ENCODE measurements around the gene MBNL2. TPM values are rescaled to one million over a fixed set of nuclear protein-coding genes. Genes with fewer than 3 reads are reported as not detected.

MBNL2 gene
- total and polyA plus RNA-seq, 2 experiments from 2014 or later, result 46.7 to 79.5 TPM

GRCh38 chr13:97238883-97239282, 16.8 kb downstream of the MBNL2 start:
- Histone ChIP-seq H3K79me2 (ENCODE audit: insufficient read depth) (peaks cover 100% of the 10 kb centered on the region), H3K4me2 (ENCODE audit: unreplicated experiment) (no peak overlapping the region), H3K36me3 (ENCODE audit: low read depth) (no peaks in the 10 kb centered on the region), H4K20me1 (ENCODE audit: insufficient read depth) (peaks cover 11% of the 10 kb centered on the region; the same call in 1 of the 2 replicates), H2AFZ (no peak overlapping the region), H3K4me3 (no peak overlapping the region), H3K4me1 (ENCODE audit: insufficient read depth) (peaks cover 25% of the 10 kb centered on the region), H3F3A (ENCODE audit: insufficient read depth) (peaks cover 2% of the 10 kb centered on the region; the same call in 1 of the 2 replicates), H3K9ac (no peak overlapping the region), H3K27ac (no peak overlapping the region), H3K9me2 (ENCODE audit: insufficient read depth) (no peaks in the 10 kb centered on the region), H3K9me3 (ENCODE audit: low read depth) (no peaks in the 10 kb centered on the region), H3K27me3 (replicated peaks; ENCODE audit: insufficient read depth) (no peaks in the 10 kb centered on the region)
- in situ Hi-C loops (cut with MboI), result no loop called here
- no peak for DNase-seq
- no peak for TF ChIP-seq EZH2 (IDR thresholded peaks at IDR 0.05; ENCODE audit: insufficient read depth, poor library complexity, severe bottlenecking)
- no peak for TF ChIP-seq EZH2phosphoT487 (IDR thresholded peaks at IDR 0.05; ENCODE audit: insufficient read depth, low read depth)
- WGBS, 2 experiments (ENCODE audit: low coverage in 1 of 2, low lambda C conversion rate in 2 of 2, missing lambda C conversion rate in 2 of 2), result 89 to 93% methylated on average over 4 of the region's 4 CpGs

GRCh38 chr13:97239306-97239705, 17.2 kb downstream of the MBNL2 start:
- Histone ChIP-seq H3K4me3 (no peak overlapping the region), H2AFZ (no peak overlapping the region), H3K9me2 (ENCODE audit: insufficient read depth) (no peaks in the 10 kb centered on the region), H3K27me3 (replicated peaks; ENCODE audit: insufficient read depth) (no peaks in the 10 kb centered on the region), H3K36me3 (ENCODE audit: low read depth) (no peaks in the 10 kb centered on the region), H3K9me3 (ENCODE audit: low read depth) (no peaks in the 10 kb centered on the region), H3K4me2 (ENCODE audit: unreplicated experiment) (no peak overlapping the region), H4K20me1 (ENCODE audit: insufficient read depth) (peaks cover 11% of the 10 kb centered on the region; the same call in 1 of the 2 replicates), H3K79me2 (ENCODE audit: insufficient read depth) (peaks cover 100% of the 10 kb centered on the region), H3K27ac (no peak overlapping the region), H3K9ac (no peak overlapping the region), H3K4me1 (ENCODE audit: insufficient read depth) (peaks cover 29% of the 10 kb centered on the region), H3F3A (ENCODE audit: insufficient read depth) (peaks cover 7% of the 10 kb centered on the region; the same call in 1 of the 2 replicates)
- DNase-seq, result no peak
- WGBS, 2 experiments (ENCODE audit: low coverage in 1 of 2, low lambda C conversion rate in 2 of 2, missing lambda C conversion rate in 2 of 2), result 79 to 93% methylated on average over 1 of the region's 1 CpG
- in situ Hi-C loops (cut with MboI), result no loop called here
- TF ChIP-seq EZH2 (IDR thresholded peaks at IDR 0.05; ENCODE audit: insufficient read depth, poor library complexity, severe bottlenecking), result no peak
- no peak for TF ChIP-seq EZH2phosphoT487 (IDR thresholded peaks at IDR 0.05; ENCODE audit: insufficient read depth, low read depth)

- Histone ChIP-seq H3F3A (ENCODE audit: insufficient read depth) (peaks cover 11% of the 10 kb centered on the region; the same call in 1 of the 2 replicates), H3K4me2 (ENCODE audit: unreplicated experiment) (no peak overlapping the region), H3K9me3 (ENCODE audit: low read depth) (no peaks in the 10 kb centered on the region), H3K4me1 (ENCODE audit: insufficient read depth) (peaks cover 37% of the 10 kb centered on the region), H3K27ac (no peak overlapping the region), H4K20me1 (ENCODE audit: insufficient read depth) (peaks cover 11% of the 10 kb centered on the region; the same call in 1 of the 2 replicates), H2AFZ (no peak overlapping the region), H3K4me3 (no peak overlapping the region), H3K36me3 (ENCODE audit: low read depth) (no peaks in the 10 kb centered on the region), H3K79me2 (ENCODE audit: insufficient read depth) (peaks cover 100% of the 10 kb centered on the region), H3K27me3 (replicated peaks; ENCODE audit: insufficient read depth) (no peaks in the 10 kb centered on the region), H3K9me2 (ENCODE audit: insufficient read depth) (no peaks in the 10 kb centered on the region), H3K9ac (no peak overlapping the region)
- in situ Hi-C loops (cut with MboI), result no loop called here
- 44 to 50% methylated on average over 3 of the region's 3 CpGs for WGBS, 2 experiments (ENCODE audit: low coverage in 1 of 2, low lambda C conversion rate in 2 of 2, missing lambda C conversion rate in 2 of 2)
- no peak for TF ChIP-seq EZH2 (IDR thresholded peaks at IDR 0.05; ENCODE audit: insufficient read depth, poor library complexity, severe bottlenecking)
- TF ChIP-seq EZH2phosphoT487 (IDR thresholded peaks at IDR 0.05; ENCODE audit: insufficient read depth, low read depth), result no peak
- no peak for DNase-seq
These were observed 18.0 kb downstream of the MBNL2 start for GRCh38 chr13:97239943-97240787.

GRCh38 chr13:97240788-97241734, 18.9 kb downstream of the MBNL2 start:
- Histone ChIP-seq H3K36me3 (ENCODE audit: low read depth) (no peaks in the 10 kb centered on the region), H3K4me2 (ENCODE audit: unreplicated experiment) (no peak overlapping the region), H3K27me3 (replicated peaks; ENCODE audit: insufficient read depth) (no peaks in the 10 kb centered on the region), H3F3A (ENCODE audit: insufficient read depth) (peaks cover 17% of the 10 kb centered on the region; the same call in 1 of the 2 replicates), H3K4me1 (ENCODE audit: insufficient read depth) (peaks cover 45% of the 10 kb centered on the region), H2AFZ (no peak overlapping the region), H3K9ac (no peak overlapping the region), H3K9me3 (ENCODE audit: low read depth) (no peaks in the 10 kb centered on the region), H3K27ac (no peak overlapping the region), H3K4me3 (no peak overlapping the region), H3K9me2 (ENCODE audit: insufficient read depth) (no peaks in the 10 kb centered on the region), H3K79me2 (ENCODE audit: insufficient read depth) (peaks cover 100% of the 10 kb centered on the region), H4K20me1 (ENCODE audit: insufficient read depth) (peaks cover 11% of the 10 kb centered on the region; the same call in 1 of the 2 replicates)
- DNase-seq, result no peak
- in situ Hi-C loops (cut with MboI), result no loop called here
- TF ChIP-seq EZH2phosphoT487 (IDR thresholded peaks at IDR 0.05; ENCODE audit: insufficient read depth, low read depth) (no peak), EZH2 (IDR thresholded peaks at IDR 0.05; ENCODE audit: insufficient read depth, poor library complexity, severe bottlenecking) (no peak)
- WGBS, 2 experiments (ENCODE audit: low coverage in 1 of 2, low lambda C conversion rate in 2 of 2, missing lambda C conversion rate in 2 of 2), result 59 to 68% methylated on average over 8 of the region's 8 CpGs
